SU-DHL-6 (cell line): Measurements from ENCODE around the gene CEACAM18.

Experiments used
- CTCF ChIP-seq: fragments of 200-600 bp; sonication (generic); IDR thresholded peaks from one replicate; pipeline ENCODE4 v1.5.1; 2017; ENCODE audit warnings: antibody characterized with exemption, mild to moderate bottlenecking, low read length, moderate library complexity; ENCODE audit not compliant: insufficient read depth, poor library complexity, severe bottlenecking
- EZH2phosphoT487 ChIP-seq: fragments of 200-600 bp; sonication (generic), shearing (Covaris generic); conservative IDR thresholded peaks from 2 replicates; pipeline ENCODE4 v1.6.1; 2018; ENCODE audit warnings: mild to moderate bottlenecking, antibody characterized with exemption, low read length, moderate library complexity, mixed read lengths

GRCh38 chr19:51530616-51531015 lies 52.3 kb downstream of the CEACAM18 start:
- TF ChIP-seq CTCF, result no peak
- no peak for TF ChIP-seq EZH2phosphoT487
